HepG2 (cell line): ENCODE data around the gene DGKD.

Experiments used
- CBX2 ChIP-seq, 2 experiments: fragments of 200-600 bp in 1 of 2; sonication (generic); formaldehyde crosslinking in 1 of 2; IDR thresholded peaks; 2 replicates each; pipeline versions ENCODE4 v1.7.0 to v1.8.1; 2018 to 2022; ENCODE audit warnings: low read depth in 2 of 2, low read length in 1 of 2, mild to moderate bottlenecking in 1 of 2, missing genetic modification reagents in 1 of 2
- SMAD9 ChIP-seq: sonication (generic); formaldehyde crosslinking; IDR thresholded peaks from 2 replicates; pipeline ENCODE4 v1.5.1; 2020; ENCODE audit warnings: mild to moderate bottlenecking, missing genetic modification reagents

GRCh38 chr2:233395687-233396086 lies 41.4 kb downstream of the DGKD start:
- TF ChIP-seq SMAD9 (no peak), CBX2 (IDR thresholded peaks at IDR 0.05; ENCODE audit: low read depth, low read length) (no peak), CBX2 (CRISPR knock-in tag; IDR thresholded peaks at IDR 0.05; ENCODE audit: low read depth) (no peak)
